Left renal cortex interstitium (tissue), 4 donors: ENCODE results near the gene PITPNM2. TPM values are rescaled to one million over a fixed set of nuclear protein-coding genes. Genes with fewer than 3 reads are reported as not detected.

ENCODE experiments used
- DNase-seq, 4 donors: peaks; one replicate each; pipeline ENCODE4 v3.0.0-alpha.2; 2013; ENCODE audit warnings: low read depth in 4 of 4, low spot score in 2 of 4, missing footprints in 1 of 4
- polyA plus RNA-seq, 4 donors: library from polyadenylated mRNA; unstranded; fragments of 120-200 nt; gene quantifications; one replicate each; pipeline ENCODE4 v1.2.1, GENCODE V29; 2013; ENCODE audit not compliant: insufficient read length in 4 of 4

Gene PITPNM2
- polyA plus RNA-seq, 4 donors, result 5.2 to 9.8 (median 7.1) TPM

GRCh38 chr12:123145211-123145610 is 5.7 kb downstream of the PITPNM2 start:
- DNase-seq, result no peak

- no peak for DNase-seq
Observed at GRCh38 chr12:123143736-123144461, 7.0 kb downstream of the PITPNM2 start.

GRCh38 chr12:123142921-123143735 is 7.8 kb downstream of the PITPNM2 start:
- no peak for DNase-seq

- DNase-seq, result no peak
Observed at GRCh38 chr12:123142518-123142840, 8.4 kb downstream of the PITPNM2 start.

- no peak for DNase-seq
Observed at GRCh38 chr12:123141615-123142517, 9.0 kb downstream of the PITPNM2 start.

GRCh38 chr12:123140676-123141614 is 9.9 kb downstream of the PITPNM2 start:
- DNase-seq, result no peak

- DNase-seq, result no peak
Observed at GRCh38 chr12:123139926-123140675, 10.8 kb downstream of the PITPNM2 start.

GRCh38 chr12:123135688-123136087 is 15.2 kb downstream of the PITPNM2 start:
- no peak for DNase-seq

- no peak for DNase-seq
Observed at GRCh38 chr12:123134826-123135225, 16.1 kb downstream of the PITPNM2 start.

- DNase-seq, result no peak
Observed at GRCh38 chr12:123134271-123134671, 16.6 kb downstream of the PITPNM2 start.

GRCh38 chr12:123133701-123134100 is 17.2 kb downstream of the PITPNM2 start:
- no peak for DNase-seq

GRCh38 chr12:123132951-123133619 is 17.8 kb downstream of the PITPNM2 start:
- DNase-seq, result no peak

- no peak for DNase-seq
Observed at GRCh38 chr12:123131879-123132402, 18.9 kb downstream of the PITPNM2 start.

- no peak for DNase-seq
Observed at GRCh38 chr12:123131291-123131832, 19.5 kb downstream of the PITPNM2 start.

GRCh38 chr12:123129621-123130020 is 21.3 kb downstream of the PITPNM2 start:
- no peak for DNase-seq

- DNase-seq, result no peak
Observed at GRCh38 chr12:123127182-123127495, 23.8 kb downstream of the PITPNM2 start.

- no peak for DNase-seq
Observed at GRCh38 chr12:123126294-123127181, 24.4 kb downstream of the PITPNM2 start.
